Neural cell (in vitro differentiated cells): ENCODE measurements around the gene TECPR1. TPM values are rescaled to one million over a fixed set of nuclear protein-coding genes. Genes with fewer than 3 reads are reported as not detected.

Experiments used
- H2AFZ ChIP-seq: fragments of 200-600, 300-800 bp; sonication (generic), shearing (Covaris generic); 2 replicates; pipeline ENCODE4 v1.6.0; 2014; ENCODE audit warnings: low read depth, mild to moderate bottlenecking, antibody characterized with exemption, low read length, moderate library complexity
- H3F3A ChIP-seq: fragments of 200-600 bp; shearing (Covaris generic); 2 replicates; pipeline ENCODE4 v1.6.1; 2016; ENCODE audit warnings: mild to moderate bottlenecking, moderate library complexity, mixed read lengths, antibody characterized with exemption, low read length; ENCODE audit not compliant: insufficient read depth, poor library complexity, severe bottlenecking
- H3K27ac ChIP-seq: fragments of 200-600, 300-800 bp; sonication (generic), shearing (Covaris generic); 2 replicates; pipeline ENCODE4 v1.5.1; 2014; ENCODE audit warnings: mild to moderate bottlenecking, low read length, moderate library complexity
- H3K27me3 ChIP-seq: fragments of 300-800, 200-600 bp; sonication (generic), shearing (Covaris generic); 2 replicates; pipeline ENCODE4 v1.6.0; 2014; ENCODE audit warnings: mild to moderate bottlenecking, low read depth, low read length, moderate library complexity; ENCODE audit not compliant: insufficient read depth
- H3K36me3 ChIP-seq: fragments of 300-800, 200-600 bp; sonication (generic), shearing (Covaris generic); 2 replicates; pipeline ENCODE4 v1.5.1; 2014; ENCODE audit warnings: mild to moderate bottlenecking, antibody characterized with exemption, low read length, moderate library complexity; ENCODE audit not compliant: insufficient read depth
- H3K4me2 ChIP-seq: fragments of 300-800, 200-600 bp; sonication (generic), shearing (Covaris generic); 2 replicates; pipeline ENCODE4 v1.6.0; 2014; ENCODE audit warnings: mild to moderate bottlenecking, low read length
- H3K4me3 ChIP-seq: fragments of 300-800, 200-600 bp; sonication (generic), shearing (Covaris generic); 2 replicates; pipeline ENCODE4 v1.5.1; 2014; ENCODE audit warnings: mild to moderate bottlenecking, low read length, moderate library complexity
- H3K79me2 ChIP-seq: fragments of 200-600 bp; shearing (Covaris generic); replicated peaks from 2 replicates; pipeline ENCODE4 v1.6.0; 2014; ENCODE audit warnings: mild to moderate bottlenecking, low read length, moderate library complexity; ENCODE audit not compliant: insufficient read depth
- H3K9ac ChIP-seq: fragments of 300-800, 200-600 bp; sonication (generic), shearing (Covaris generic); 2 replicates; pipeline ENCODE4 v1.6.1; 2016; ENCODE audit warnings: mild to moderate bottlenecking, low read length, mixed read lengths
- H3K9me2 ChIP-seq: fragments of 200-600 bp; shearing (Covaris generic); 2 replicates; pipeline ENCODE4 v1.6.1; 2016; ENCODE audit warnings: mild to moderate bottlenecking, low read length, mixed read lengths; ENCODE audit not compliant: insufficient read depth
- H3K9me3 ChIP-seq: fragments of 200-600, 300-800 bp; sonication (generic), shearing (Covaris generic); 2 replicates; pipeline ENCODE4 v1.6.1; 2016; ENCODE audit warnings: mild to moderate bottlenecking, mixed run types, low read length, moderate library complexity, mixed read lengths
- H4K20me1 ChIP-seq: fragments of 200-600 bp; shearing (Covaris generic); 2 replicates; pipeline ENCODE4 v1.6.1; 2016; ENCODE audit warnings: mild to moderate bottlenecking, mixed run types; ENCODE audit not compliant: insufficient read depth
- EP300 ChIP-seq: fragments of 450-650 bp; conservative IDR thresholded peaks from 2 replicates; pipeline ENCODE4 v1.6.1; 2014; ENCODE audit warnings: antibody characterized with exemption, mild to moderate bottlenecking, moderate library complexity; ENCODE audit not compliant: poor library complexity, severe bottlenecking
- EZH2 ChIP-seq: fragments of 200-600, 300-800 bp; shearing (Covaris generic), sonication (generic); IDR thresholded peaks from 2 replicates; pipeline ENCODE4 v1.6.1; 2014; ENCODE audit warnings: antibody characterized with exemption, low read length, borderline replicate concordance, mild to moderate bottlenecking; ENCODE audit not compliant: insufficient read depth, poor library complexity, severe bottlenecking
- MXI1 ChIP-seq: fragments of 450-650 bp; conservative IDR thresholded peaks from 2 replicates; pipeline ENCODE4 v1.6.1; 2014; ENCODE audit warnings: antibody characterized with exemption, mild to moderate bottlenecking; ENCODE audit not compliant: poor library complexity, severe bottlenecking
- POLR2AphosphoS5 ChIP-seq: IDR thresholded peaks from 2 replicates; pipeline ENCODE4 v1.6.1; 2012
- RAD21 ChIP-seq: fragments of 450-650 bp; conservative IDR thresholded peaks from 2 replicates; pipeline ENCODE4 v1.6.1; 2014; ENCODE audit warnings: antibody characterized with exemption, mild to moderate bottlenecking, moderate library complexity
- REST ChIP-seq: IDR thresholded peaks from 2 replicates; pipeline ENCODE4 v1.6.1; 2012; ENCODE audit warnings: borderline replicate concordance
- SMC3 ChIP-seq: fragments of 450-650 bp; conservative IDR thresholded peaks from 2 replicates; pipeline ENCODE4 v1.6.1; 2014; ENCODE audit warnings: antibody characterized with exemption, mild to moderate bottlenecking, moderate library complexity; ENCODE audit not compliant: poor library complexity
- TAF1 ChIP-seq: IDR thresholded peaks from 2 replicates; pipeline ENCODE4 v1.6.1; 2012; ENCODE audit warnings: low read depth
- polyA plus RNA-seq: library from polyadenylated mRNA; depleted of rRNA; stranded (reverse); fragments of >200 nt; gene quantifications from 2 replicates; pipeline ENCODE4 v1.2.3, GENCODE V29; 2014
- TF ChIP-seq, protein P1 (sequence below): fragments of 450-650 bp; IDR thresholded peaks from 2 replicates; pipeline ENCODE4 v1.5.1; 2014; ENCODE audit warnings: antibody characterized with exemption, mild to moderate bottlenecking, moderate library complexity; ENCODE audit not compliant: poor library complexity, severe bottlenecking

TECPR1 gene
- polyA plus RNA-seq, 1 donor from 2014 or later, result 46.6 TPM

DNA sequence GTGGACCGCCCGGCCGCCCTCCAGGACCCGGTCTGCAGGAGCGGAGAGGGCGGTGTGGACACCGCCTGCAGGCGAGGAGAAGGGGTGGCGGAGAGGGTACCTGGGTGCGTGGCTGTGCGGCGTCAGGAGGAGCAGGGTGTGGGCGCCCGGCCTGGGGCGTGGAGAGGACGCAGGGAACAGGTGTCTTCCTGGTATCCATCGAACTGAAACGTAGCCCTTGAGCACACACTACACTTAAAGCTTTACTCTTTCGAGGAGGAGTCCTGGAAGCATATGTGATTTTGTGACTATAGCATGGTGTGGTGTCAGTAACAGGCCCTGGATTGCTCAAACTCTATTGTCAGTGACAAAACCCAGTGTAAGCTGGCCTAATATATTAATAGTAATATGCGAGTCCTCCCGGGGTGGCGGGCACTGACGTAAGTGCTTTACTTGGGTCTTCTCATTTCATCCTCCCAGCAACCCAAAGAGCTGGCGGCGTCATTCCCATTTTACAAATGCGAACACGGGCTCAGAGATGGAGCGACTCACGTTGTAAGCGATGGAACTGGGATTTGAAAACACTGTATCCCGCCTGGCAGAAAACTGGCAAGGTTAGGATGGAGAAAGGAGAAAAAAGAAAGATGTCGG is 508 bp upstream of the TECPR1 start:
- H3K79me2 ChIP-seq, result peaks cover 29% of the 10 kb centered on the region
- H3K27ac ChIP-seq, result peak overlapping the region; percentile 49

GRCh38 chr7:98251231-98251600 is 816 bp downstream of the TECPR1 start:
- Histone ChIP-seq H3K27ac (peak overlapping the region; percentile 61), H2AFZ (peak overlapping the region; percentile 91), H3K9me2 (no peaks in the 10 kb centered on the region), H3F3A (no peaks in the 10 kb centered on the region), H3K4me2 (peak overlapping the region; percentile 99), H4K20me1 (no peaks in the 10 kb centered on the region), H3K9me3 (no peaks in the 10 kb centered on the region), H3K4me3 (peak overlapping the region; percentile 99), H3K27me3 (no peaks in the 10 kb centered on the region), H3K36me3 (no peaks in the 10 kb centered on the region), H3K79me2 (peaks cover 29% of the 10 kb centered on the region), H3K9ac (peak overlapping the region; percentile 83)
- no peak for TF ChIP-seq EZH2

More for the DNA sequence above, 508 bp upstream of the TECPR1 start:
- no peaks in the 10 kb centered on the region for H3F3A ChIP-seq
- H3K9me2 ChIP-seq, result no peaks in the 10 kb centered on the region
- no peaks in the 10 kb centered on the region for H3K9me3 ChIP-seq
- peak overlapping the region; percentile 91 for H3K4me2 ChIP-seq
- H4K20me1 ChIP-seq, result no peaks in the 10 kb centered on the region
- peak overlapping the region; percentile 90 for H2AFZ ChIP-seq
- TF ChIP-seq, protein P1, sequence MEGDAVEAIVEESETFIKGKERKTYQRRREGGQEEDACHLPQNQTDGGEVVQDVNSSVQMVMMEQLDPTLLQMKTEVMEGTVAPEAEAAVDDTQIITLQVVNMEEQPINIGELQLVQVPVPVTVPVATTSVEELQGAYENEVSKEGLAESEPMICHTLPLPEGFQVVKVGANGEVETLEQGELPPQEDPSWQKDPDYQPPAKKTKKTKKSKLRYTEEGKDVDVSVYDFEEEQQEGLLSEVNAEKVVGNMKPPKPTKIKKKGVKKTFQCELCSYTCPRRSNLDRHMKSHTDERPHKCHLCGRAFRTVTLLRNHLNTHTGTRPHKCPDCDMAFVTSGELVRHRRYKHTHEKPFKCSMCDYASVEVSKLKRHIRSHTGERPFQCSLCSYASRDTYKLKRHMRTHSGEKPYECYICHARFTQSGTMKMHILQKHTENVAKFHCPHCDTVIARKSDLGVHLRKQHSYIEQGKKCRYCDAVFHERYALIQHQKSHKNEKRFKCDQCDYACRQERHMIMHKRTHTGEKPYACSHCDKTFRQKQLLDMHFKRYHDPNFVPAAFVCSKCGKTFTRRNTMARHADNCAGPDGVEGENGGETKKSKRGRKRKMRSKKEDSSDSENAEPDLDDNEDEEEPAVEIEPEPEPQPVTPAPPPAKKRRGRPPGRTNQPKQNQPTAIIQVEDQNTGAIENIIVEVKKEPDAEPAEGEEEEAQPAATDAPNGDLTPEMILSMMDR, result no peak
- no peak for TF ChIP-seq EP300
- TF ChIP-seq REST, result no peak
- no peak for TF ChIP-seq SMC3
- TF ChIP-seq POLR2AphosphoS5, result no peak
- no peak for TF ChIP-seq EZH2
- TF ChIP-seq RAD21, result no peak
- peak overlapping the region; percentile 99 for H3K4me3 ChIP-seq
- H3K27me3 ChIP-seq, result no peaks in the 10 kb centered on the region
- peak overlapping the region; percentile 83 for H3K9ac ChIP-seq
- H3K36me3 ChIP-seq, result no peaks in the 10 kb centered on the region

GRCh38 chr7:98250789-98251188 is 1.2 kb downstream of the TECPR1 start:
- Histone ChIP-seq H3K9me2 (no peaks in the 10 kb centered on the region), H3K79me2 (peaks cover 29% of the 10 kb centered on the region), H3K27me3 (no peaks in the 10 kb centered on the region), H3K9ac (peak overlapping the region; percentile 83), H2AFZ (no peak overlapping the region), H3K4me2 (peak overlapping the region; percentile 99), H3K4me3 (peak overlapping the region; percentile 99), H3F3A (no peaks in the 10 kb centered on the region), H3K36me3 (no peaks in the 10 kb centered on the region), H4K20me1 (no peaks in the 10 kb centered on the region), H3K27ac (no peak overlapping the region), H3K9me3 (no peaks in the 10 kb centered on the region)
- TF ChIP-seq RAD21 (no peak), POLR2AphosphoS5 (no peak), SMC3 (no peak), EP300 (no peak), MXI1 (no peak), REST (no peak), TAF1 (no peak), EZH2 (no peak)
- TF ChIP-seq, protein P1, result no peak
